Peyer's patch (tissue), 4 donors: ENCODE data around the gene SNX12. TPM values are rescaled to one million over a fixed set of nuclear protein-coding genes. Genes with fewer than 3 reads are reported as not detected.
"Not testable (repeated sequence)": the region's sequence is repeated elsewhere in the genome, so short reads cannot be mapped to it uniquely, and the experiment has no call there.

Experiments used
- DNase-seq, 3 donors: peaks; one replicate each; pipeline ENCODE4 v3.0.0-alpha.2; 2017 to 2019
- H3K27ac ChIP-seq, 4 donors: fragments of 200-600 bp; sonication (generic); one replicate each; pipeline ENCODE4 v1.5.1; 2016 to 2019
- H3K27me3 ChIP-seq, 2 donors: fragments of 200-600 bp; sonication (generic); one replicate each; pipeline ENCODE4 v1.5.1; 2019
- H3K36me3 ChIP-seq, 3 donors: fragments of 200-600 bp; sonication (generic); one replicate each; pipeline ENCODE4 v1.5.1; 2016 to 2019
- H3K4me1 ChIP-seq, 4 donors: fragments of 200-600 bp; sonication (generic); one replicate each; pipeline ENCODE4 v1.5.1; 2016 to 2019
- H3K4me3 ChIP-seq, 4 donors: fragments of 200-600 bp; sonication (generic); 1 replicate in 3 of 4; 2 replicates in 1 of 4; pipeline ENCODE4 v1.5.1; 2016 to 2019; ENCODE audit warnings: mild to moderate bottlenecking in 1 of 4
- H3K9me3 ChIP-seq, 4 donors: fragments of 200-600 bp; sonication (generic); one replicate each; pipeline ENCODE4 v1.5.1; 2016 to 2019; ENCODE audit warnings: mild to moderate bottlenecking in 1 of 4
- CTCF ChIP-seq, 6 experiments: fragments of 450-650 bp in 4 of 6; fragments of 200-600 bp in 2 of 6; sonication (generic) in 1 of 6; IDR thresholded peaks; one replicate each; pipeline ENCODE4 v1.5.1; 2017 to 2019; ENCODE audit warnings: antibody characterized with exemption in 6 of 6, mild to moderate bottlenecking in 3 of 6, moderate library complexity in 1 of 6
- POLR2A ChIP-seq, 2 donors: fragments of 450-650 bp; IDR thresholded peaks; one replicate each; pipeline ENCODE4 v1.5.1; 2017; ENCODE audit warnings: antibody characterized with exemption in 2 of 2, mild to moderate bottlenecking in 2 of 2, moderate library complexity in 2 of 2
- small RNA-seq, 2 donors: library from RNA; depleted of rRNA; stranded (forward); fragments of <200 nt; gene quantifications; one replicate each; pipeline ENCODE3, GENCODE V24; 2016
- total RNA-seq, 4 donors: library from RNA; depleted of rRNA; stranded (reverse); fragments of >200 nt; gene quantifications; one replicate each; pipeline ENCODE4 v1.1.0, GENCODE V29; 2016

SNX12 gene
- total RNA-seq, 4 donors from 2014 or later = 62.7 to 108 (median 67.5) TPM

DNA sequence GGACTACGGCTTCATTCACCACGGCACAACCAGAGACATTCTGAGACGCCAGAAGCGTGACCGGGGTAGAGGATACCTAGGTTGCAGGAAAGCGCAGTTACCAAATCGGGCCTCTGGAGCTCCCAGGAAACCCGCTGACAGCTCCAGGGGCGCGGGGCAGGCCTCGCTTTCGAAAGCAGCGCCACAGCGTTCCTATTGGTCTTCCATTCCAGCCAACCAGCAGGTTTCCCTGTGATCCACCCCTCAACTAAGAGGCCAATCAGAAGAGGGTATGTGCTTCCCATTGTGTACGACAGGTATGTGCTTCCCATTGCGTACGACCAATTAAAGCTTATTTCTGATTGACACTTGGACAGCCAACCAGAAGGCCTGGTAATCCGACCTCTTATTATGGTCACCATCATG lies 14.9 kb downstream of the SNX12 start:
- H3K4me3 ChIP-seq = no peak overlapping the region
- H3K9me3 ChIP-seq = no peaks in the 10 kb centered on the region
- H3K27ac ChIP-seq = no peak overlapping the region
- H3K36me3 ChIP-seq = no peaks in the 10 kb centered on the region
- no peaks in the 10 kb centered on the region for H3K27me3 ChIP-seq
- no peaks in the 10 kb centered on the region for H3K4me1 ChIP-seq
- peak in 1 of 3 donors; percentile 17 for DNase-seq
- no peak for TF ChIP-seq CTCF (IDR thresholded peaks at IDR 0.05)
- no peak for TF ChIP-seq POLR2A (IDR thresholded peaks at IDR 0.05)

GRCh38 chrX:71052721-71053120 lies 15.4 kb downstream of the SNX12 start:
- Histone ChIP-seq H3K27me3 (no peaks in the 10 kb centered on the region), H3K4me1 (no peaks in the 10 kb centered on the region), H3K9me3 (no peaks in the 10 kb centered on the region), H3K4me3 (no peak overlapping the region), H3K27ac (no peak overlapping the region), H3K36me3 (no peaks in the 10 kb centered on the region)
- DNase-seq = no peak
- TF ChIP-seq CTCF (IDR thresholded peaks at IDR 0.05) (no peak), POLR2A (IDR thresholded peaks at IDR 0.05) (no peak)

DNA sequence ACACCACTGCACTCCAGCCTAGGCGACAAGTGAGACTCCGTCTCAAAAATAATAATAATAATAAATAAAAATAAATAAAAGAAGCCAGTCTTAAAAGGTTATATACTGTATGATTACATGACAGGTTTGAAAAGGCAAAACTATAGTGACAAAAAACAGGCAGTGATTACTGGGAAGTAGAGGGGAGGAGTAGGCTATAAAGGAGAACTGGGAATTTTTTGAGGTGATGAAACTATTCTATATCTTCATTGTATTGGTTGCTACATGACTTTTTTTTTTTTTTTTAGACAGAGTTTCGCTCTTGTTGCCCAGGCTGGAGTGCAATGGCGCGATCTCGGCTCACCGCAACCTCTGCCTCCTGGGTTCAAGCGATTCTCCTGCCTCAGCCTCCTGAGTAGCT lies 20.2 kb downstream of the SNX12 start:
- DNase-seq, H3K27ac ChIP-seq, H3K36me3 ChIP-seq, H3K27me3 ChIP-seq, H3K4me1 ChIP-seq, H3K4me3 ChIP-seq, H3K9me3 ChIP-seq: not testable (repeated sequence)

DNA sequence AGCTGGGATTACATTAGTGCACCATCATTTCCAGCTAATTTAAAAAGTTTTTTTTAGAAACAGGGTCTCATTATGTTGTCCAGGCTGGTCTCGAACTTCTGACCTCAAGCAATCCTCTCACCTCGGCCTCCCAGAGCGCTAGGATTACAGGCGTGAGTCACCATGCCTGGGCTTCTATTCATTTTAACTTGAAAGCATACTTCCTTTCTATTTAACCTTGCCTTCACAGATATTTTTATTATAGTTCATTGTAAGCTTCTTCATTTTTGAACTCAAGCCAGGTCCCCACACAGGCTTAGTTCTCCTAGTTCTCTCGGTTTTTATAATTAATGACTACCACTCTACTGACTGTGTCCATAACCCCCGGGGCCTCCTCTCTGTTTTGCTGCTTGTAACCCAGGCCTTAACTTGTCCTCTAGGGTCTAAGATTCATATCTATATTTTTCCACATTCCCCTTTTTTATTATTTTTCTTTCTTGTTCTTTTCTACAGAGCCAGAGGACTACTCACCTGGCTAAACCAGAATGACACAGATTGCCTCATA lies 50.7 kb downstream of the SNX12 start:
- H3K27me3 ChIP-seq = no peaks in the 10 kb centered on the region
- no peaks in the 10 kb centered on the region for H3K4me1 ChIP-seq
- no peak for DNase-seq
- H3K27ac ChIP-seq = no peak overlapping the region
- H3K9me3 ChIP-seq = no peaks in the 10 kb centered on the region
- H3K36me3 ChIP-seq = no peaks in the 10 kb centered on the region
- no peak overlapping the region for H3K4me3 ChIP-seq
- TF ChIP-seq CTCF (IDR thresholded peaks at IDR 0.05) (no peak), POLR2A (IDR thresholded peaks at IDR 0.05) (no peak)

Small RNAs within 50 kb of the gene (small RNA-seq; reads per million reads assigned to genes)
- gene CXorf65 = 0 reads per million in 2 donors
- 0 reads per million in 2 donors for gene RNU1-56P

Other genes with a start within 250 kb of the SNX12 start
- not detected for gene TEX11, start 159.6 kb downstream of the SNX12 start, total RNA-seq
- gene SLC7A3, start 137.2 kb downstream of the SNX12 start, total RNA-seq = not detected
- 10 to 100 TPM; 14.0 to 39.8 (median 28.4) TPM for gene FOXO4, start 27.5 kb upstream of the SNX12 start, total RNA-seq
- not detected for gene CXorf65, start 38.4 kb upstream of the SNX12 start, total RNA-seq
- 100 to 1,000 TPM in 1 of 4 donors, 10 to 100 TPM in 3; 18.2 to 222 (median 62.2) TPM for gene IL2RG, start 43.2 kb upstream of the SNX12 start, total RNA-seq
- 10 to 100 TPM; 38.5 to 87.0 (median 67.5) TPM for gene MED12, start 50.3 kb upstream of the SNX12 start, total RNA-seq
- 1 to 10 TPM in 2 of 4 donors, not detected in 2; 1.1 to 1.6 TPM for gene NLGN3, start 76.5 kb upstream of the SNX12 start, total RNA-seq
- 10 to 100 TPM in 3 of 4 donors, 1 to 10 TPM in 1; 2.5 to 98.4 (median 65.5) TPM for gene GJB1, start 154.9 kb upstream of the SNX12 start, total RNA-seq
- gene ZMYM3, start 185.8 kb upstream of the SNX12 start, total RNA-seq = 10 to 100 TPM; 10.3 to 17.3 (median 15.5) TPM
- 100 to 1,000 TPM; 167 to 559 (median 214) TPM for gene NONO, start 215.3 kb upstream of the SNX12 start, total RNA-seq
- 1 to 10 TPM in 3 of 4 donors, not detected in 1; 2.4 to 5.3 (median 3.4) TPM for gene ITGB1BP2, start 233.4 kb upstream of the SNX12 start, total RNA-seq